Fibroblast of mammary gland (primary cell): ENCODE data around the gene RNF113A.
"Not testable (repeated sequence)": the region's sequence is repeated elsewhere in the genome, so short reads cannot be mapped to it uniquely, and the experiment has no call there.

ENCODE experiments used
- DNase-seq: peaks from one replicate; pipeline ENCODE4 v3.0.0-alpha.2; 2010; ENCODE audit warnings: low read depth
- H3K4me3 ChIP-seq: 2 replicates; pipeline ENCODE4 v1.5.1; 2011; ENCODE audit warnings: low read depth, mild to moderate bottlenecking, low read length, moderate library complexity; ENCODE audit not compliant: control insufficient read depth
- CTCF ChIP-seq: conservative IDR thresholded peaks from 2 replicates; pipeline ENCODE4 v1.5.1; 2011; ENCODE audit warnings: low read depth, low read length, inconsistent platforms; ENCODE audit not compliant: control insufficient read depth, insufficient read depth

RNF113A gene

DNA sequence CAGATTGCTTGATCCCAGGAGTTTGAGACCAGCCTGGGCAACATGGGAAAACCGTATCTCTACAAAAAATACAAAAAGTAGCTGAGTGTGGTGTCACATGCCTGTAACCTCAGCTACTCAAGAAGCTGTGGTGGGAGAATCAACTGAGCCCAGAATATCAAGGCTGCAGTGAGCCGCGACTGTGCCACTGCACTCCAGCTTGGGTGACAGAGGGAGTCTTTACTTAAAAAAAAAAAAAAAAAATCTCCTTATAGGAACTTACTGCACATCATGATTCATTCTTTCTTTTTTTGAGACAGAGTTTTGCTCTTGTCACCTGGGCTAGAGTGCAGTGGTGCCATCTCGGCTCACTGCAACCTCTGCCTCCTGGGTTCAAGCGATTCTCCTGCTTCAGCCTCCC lies 43.1 kb downstream of the RNF113A start:
- DNase-seq: no peak
- no peak for TF ChIP-seq CTCF

GRCh38 chrX:119826399-119826959 lies 45.1 kb downstream of the RNF113A start:
- DNase-seq: peak; percentile 71
- TF ChIP-seq CTCF: no peak
- no peak overlapping the region for H3K4me3 ChIP-seq

More for the DNA sequence above, 43.1 kb downstream of the RNF113A start:
- H3K4me3 ChIP-seq: no peak overlapping the region

DNA sequence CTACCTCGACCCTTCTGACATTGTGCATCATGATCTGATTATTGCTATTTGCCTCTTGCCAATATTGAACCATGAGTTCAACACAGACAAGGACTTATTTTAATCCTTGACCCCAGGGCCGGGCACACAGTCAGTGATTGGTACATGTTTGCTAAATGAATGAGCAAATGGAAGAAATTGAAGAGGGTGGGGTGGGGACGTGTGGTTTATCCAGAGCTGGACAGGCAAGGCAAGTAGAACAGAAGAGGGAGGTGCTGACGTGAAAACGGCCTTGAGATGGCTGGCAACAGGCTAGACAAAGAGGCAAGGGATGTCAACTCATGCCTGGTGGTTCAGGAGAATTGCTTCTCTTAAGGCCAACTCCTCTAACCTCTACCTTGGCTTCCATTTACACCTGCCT lies 47.3 kb downstream of the RNF113A start:
- not testable (repeated sequence) for DNase-seq

GRCh38 chrX:119821703-119822102 lies 49.8 kb downstream of the RNF113A start:
- H3K4me3 ChIP-seq: not testable (repeated sequence)
- peak; percentile 44 for DNase-seq

More for the DNA sequence above, 47.3 kb downstream of the RNF113A start:
- not testable (repeated sequence) for H3K4me3 ChIP-seq
